GM12874 (cell line): ENCODE measurements around the gene FCHO1.

Source experiments
- CTCF ChIP-seq: IDR thresholded peaks from 2 replicates; pipeline ENCODE4 v1.5.1; 2011; ENCODE audit warnings: low read depth, mild to moderate bottlenecking, control low read depth, low read length, moderate library complexity; ENCODE audit not compliant: insufficient read depth

The FCHO1 gene

GRCh38 chr19:17739121-17739875 lies 12.0 kb upstream of the FCHO1 start:
- no peak for TF ChIP-seq CTCF

- no peak for TF ChIP-seq CTCF
Measured at GRCh38 chr19:17741456-17741855, 9.8 kb upstream of the FCHO1 start.

GRCh38 chr19:17743874-17744580 lies 7.2 kb upstream of the FCHO1 start:
- TF ChIP-seq CTCF, result no peak

GRCh38 chr19:17747205-17748098 lies 3.8 kb upstream of the FCHO1 start:
- TF ChIP-seq CTCF, result no peak

GRCh38 chr19:17748884-17749638 lies 2.2 kb upstream of the FCHO1 start:
- TF ChIP-seq CTCF, result no peak

GRCh38 chr19:17749912-17750317 lies 1.4 kb upstream of the FCHO1 start:
- TF ChIP-seq CTCF, result no peak
